B cell (primary cell): ENCODE results near the gene SAA2. TPM values are rescaled to one million over a fixed set of nuclear protein-coding genes. Genes with fewer than 3 reads are reported as not detected.
"Not testable (repeated sequence)": the region's sequence is repeated elsewhere in the genome, so short reads cannot be mapped to it uniquely, and the experiment has no call there.

Source experiments
- ATAC-seq: fragments of 200-7000 bp; cut with Tn5 transposase; one replicate; pipeline ENCODE4 v1.10.0; 2021; ENCODE audit warnings: low read depth, mild to moderate bottlenecking, moderate number of reproducible peaks, moderate library complexity
- CTCF ChIA-PET: fragments of 350-600 bp; sonication (Branson Sonifier 250); formaldehyde crosslinking; loops from one replicate; lab custom pipeline; 2021; ENCODE audit warnings: antibody characterized with exemption, inconsistent platforms; lab: Charles Lee
- POLR2A ChIA-PET: fragments of 350-600 bp; sonication (Branson Sonifier 250); formaldehyde crosslinking; loops from one replicate; lab custom pipeline; 2021; ENCODE audit warnings: antibody characterized with exemption; lab: Charles Lee
- DNase-seq: peaks from one replicate; pipeline ENCODE4 v3.0.0; 2013
- H2AFZ ChIP-seq: 2 replicates; pipeline ENCODE4 v1.6.1; 2012; ENCODE audit warnings: mild to moderate bottlenecking, low read depth, low read length; ENCODE audit not compliant: insufficient read depth, poor library complexity, severe bottlenecking
- H3K27ac ChIP-seq, 2 donors: 1 replicate in 1 of 2; 2 replicates in 1 of 2; pipeline ENCODE4 v1.5.1; 2012 to 2013; ENCODE audit warnings: low read length in 2 of 2, mild to moderate bottlenecking in 2 of 2, moderate library complexity in 1 of 2
- H3K27me3 ChIP-seq, 4 experiments: fragments of 200-600 bp in 1 of 4; sonication (generic) in 1 of 4; replicated peaks in 1 of 4; 1 replicate in 2 of 4; 2 replicates in 2 of 4; pipeline versions ENCODE4 v1.6.1 to v1.7.0; 2013 to 2016; ENCODE audit warnings: low read length in 3 of 4, mild to moderate bottlenecking in 2 of 4, mixed read lengths in 1 of 4, moderate library complexity in 1 of 4; ENCODE audit not compliant: insufficient read depth in 4 of 4, control insufficient read depth in 3 of 4; ENCODE audit errors: control extremely low read depth in 1 of 4
- H3K36me3 ChIP-seq, 2 experiments: replicated peaks in 1 of 2; 1 replicate in 1 of 2; 2 replicates in 1 of 2; pipeline versions ENCODE4 v1.6.1 to v1.7.1; 2013; ENCODE audit warnings: low read length in 1 of 2; ENCODE audit not compliant: insufficient read depth in 2 of 2, control insufficient read depth in 1 of 2; ENCODE audit errors: control extremely low read depth in 1 of 2, extremely low read depth in 1 of 2
- H3K4me1 ChIP-seq, 2 donors: fragments of 200-600 bp in 1 of 2; sonication (generic) in 1 of 2; 1 replicate in 1 of 2; 2 replicates in 1 of 2; pipeline versions ENCODE4 v1.5.1 to v1.6.1; 2013 to 2017; ENCODE audit warnings: low read length in 2 of 2; ENCODE audit not compliant: control insufficient read depth in 2 of 2, insufficient read depth in 2 of 2
- H3K4me2 ChIP-seq: replicated peaks from 2 replicates; pipeline ENCODE3; 2012; ENCODE audit warnings: mild to moderate bottlenecking, low read depth, low read length; ENCODE audit not compliant: poor library complexity, severe bottlenecking
- H3K4me3 ChIP-seq, 5 experiments: fragments of 200-600 bp in 1 of 5; sonication (generic) in 1 of 5; 1 replicate in 3 of 5; 2 replicates in 2 of 5; pipeline versions ENCODE4 v1.5.1 to v1.7.0; 2011 to 2016; ENCODE audit warnings: low read length in 4 of 5, mild to moderate bottlenecking in 4 of 5, low read depth in 2 of 5, control low read depth in 1 of 5, moderate library complexity in 1 of 5; ENCODE audit not compliant: insufficient read depth in 1 of 5; ENCODE audit errors: control extremely low read depth in 1 of 5, extremely low read depth in 1 of 5
- H3K79me2 ChIP-seq: fragments of 200-600 bp; sonication (generic); one replicate; pipeline ENCODE4 v1.6.0; 2016; ENCODE audit warnings: low read length; ENCODE audit not compliant: control insufficient read depth, insufficient read depth
- H3K9ac ChIP-seq: fragments of 200-600 bp; sonication (generic); 2 replicates; pipeline ENCODE4 v1.6.1; 2017; ENCODE audit warnings: mild to moderate bottlenecking, low read length, moderate library complexity
- H3K9me3 ChIP-seq, 3 donors: one replicate each; pipeline versions ENCODE4 v1.6.1 to v1.7.1; 2013; ENCODE audit warnings: low read length in 2 of 3; ENCODE audit not compliant: control insufficient read depth in 2 of 3, insufficient read depth in 1 of 3; ENCODE audit errors: control extremely low read depth in 1 of 3
- H4K20me1 ChIP-seq: 2 replicates; pipeline ENCODE4 v1.6.0; 2012; ENCODE audit warnings: mild to moderate bottlenecking, low read length; ENCODE audit not compliant: insufficient read depth, control insufficient read depth, poor library complexity, severe bottlenecking
- H3K27ac Mint-ChIP-seq: one replicate; pipeline ENCODE4 v1.8.0; 2021; ENCODE audit warnings: mixed read lengths
- H3K27me3 Mint-ChIP-seq: one replicate; pipeline ENCODE4 v1.8.0; 2021; ENCODE audit warnings: mixed read lengths
- H3K4me1 Mint-ChIP-seq: one replicate; pipeline ENCODE4 v1.8.0; 2021; ENCODE audit warnings: mixed read lengths
- H3K4me3 Mint-ChIP-seq: one replicate; pipeline ENCODE4 v1.8.0; 2021; ENCODE audit warnings: mixed read lengths
- H3K9me3 Mint-ChIP-seq: one replicate; pipeline ENCODE4 v1.8.0; 2022; ENCODE audit warnings: mixed read lengths; ENCODE audit not compliant: insufficient read depth
- CTCF ChIP-seq: fragments of 200-600 bp; IDR thresholded peaks from one replicate; pipeline ENCODE4 v1.8.0; 2022; ENCODE audit warnings: antibody characterized with exemption, mild to moderate bottlenecking
- EZH2 ChIP-seq: IDR thresholded peaks from 2 replicates; pipeline ENCODE4 v1.6.1; 2012; ENCODE audit warnings: borderline replicate concordance, low read depth, mild to moderate bottlenecking, moderate library complexity, low read length; ENCODE audit not compliant: insufficient read depth, poor library complexity, severe bottlenecking
- WGBS: methylation state at CpG from one replicate; pipeline ENCODE4 v1.1.5; 2013; ENCODE audit warnings: missing lambda C conversion rate; ENCODE audit not compliant: insufficient coverage; 5-methylcytosine and 5-hydroxymethylcytosine counted together
- intact Hi-C: fragments of 100-400 bp; cut with micrococcal nuclease; formaldehyde crosslinking; loops from one replicate; pipeline ENCODE4 v1.10.0; 2022
- polyA plus RNA-seq: library from polyadenylated mRNA; depleted of rRNA; stranded (reverse); fragments of >200 nt; gene quantifications from 2 replicates; pipeline ENCODE4 v1.2.3, GENCODE V29; 2012
- total RNA-seq, 2 donors: library from RNA; stranded (reverse); fragments of 120-200 nt in 1 of 2; gene quantifications; 1 replicate in 1 of 2; 2 replicates in 1 of 2; pipeline versions ENCODE4 v1.2.3 to v1.2.4, GENCODE V29; 2013 to 2022

Gene SAA2
- total and polyA plus RNA-seq, 2 donors (not counting 1 experiment from before 2014, with no cell fraction given) = not detected

- Histone ChIP-seq H3K27me3 (no peaks in the 10 kb centered on the region), H3K9ac (no peak overlapping the region), H3K27ac (no peak overlapping the region), H4K20me1 (no peaks in the 10 kb centered on the region), H3K4me1 (no peaks in the 10 kb centered on the region), H3K4me3 (no peak overlapping the region), H3K4me2 (no peak overlapping the region), H2AFZ (no peak overlapping the region), H3K9me3 (peaks cover 0 to 4% (median 0%) of the 10 kb centered on the region in 3 donors), H3K79me2 (no peaks in the 10 kb centered on the region), H3K36me3 (no peaks in the 10 kb centered on the region)
- ChIA-PET POLR2A (no interaction called here), CTCF (no interaction called here)
- Mint-ChIP-seq H3K4me1 (peaks cover 7% of the 10 kb centered on the region), H3K4me3 (no peak overlapping the region), H3K27me3 (no peaks in the 10 kb centered on the region), H3K9me3 (no peaks in the 10 kb centered on the region), H3K27ac (no peak overlapping the region)
- WGBS = no CpG with 5 or more reads among the region's 4 CpGs
- no peak for ATAC-seq
- TF ChIP-seq CTCF (no peak), EZH2 (no peak)
- intact Hi-C loops = no loop called here
- no peak for DNase-seq
These were observed 22.7 kb upstream of the SAA2 start for GRCh38 chr11:18271206-18271605.

GRCh38 chr11:18270102-18270501 is 21.6 kb upstream of the SAA2 start:
- no peaks in the 10 kb centered on the region for H4K20me1 ChIP-seq
- ATAC-seq = no peak
- intact Hi-C loops = no loop called here
- no peak overlapping the region for H3K4me3 ChIP-seq
- H3K27ac ChIP-seq = no peak overlapping the region
- no peak overlapping the region for H3K27ac Mint-ChIP-seq
- ChIA-PET CTCF (no interaction called here), POLR2A (no interaction called here)
- no peak for DNase-seq
- no peaks in the 10 kb centered on the region for H3K9me3 Mint-ChIP-seq
- no peak overlapping the region for H3K4me2 ChIP-seq
- H3K4me3 Mint-ChIP-seq = no peak overlapping the region
- H3K36me3 ChIP-seq = no peaks in the 10 kb centered on the region
- no peak for TF ChIP-seq EZH2
- TF ChIP-seq CTCF = no peak
- no peaks in the 10 kb centered on the region for H3K79me2 ChIP-seq
- no peaks in the 10 kb centered on the region for H3K4me1 ChIP-seq
- peaks cover 12% of the 10 kb centered on the region for H3K4me1 Mint-ChIP-seq
- H3K9me3 ChIP-seq = no peaks in the 10 kb centered on the region
- H3K27me3 ChIP-seq = no peaks in the 10 kb centered on the region
- no peaks in the 10 kb centered on the region for H3K27me3 Mint-ChIP-seq
- H2AFZ ChIP-seq = no peak overlapping the region
- H3K9ac ChIP-seq = no peak overlapping the region
- WGBS = 93% methylated on average over 4 of the region's 4 CpGs

GRCh38 chr11:18269252-18269651 is 20.8 kb upstream of the SAA2 start:
- H4K20me1 ChIP-seq, H3K27ac Mint-ChIP-seq, H3K9me3 Mint-ChIP-seq, H3K4me3 Mint-ChIP-seq, H3K27ac ChIP-seq, H3K4me2 ChIP-seq, H3K27me3 ChIP-seq, ATAC-seq, H2AFZ ChIP-seq, H3K79me2 ChIP-seq, intact Hi-C loops, H3K9ac ChIP-seq, H3K4me3 ChIP-seq, H3K9me3 ChIP-seq, H3K4me1 ChIP-seq, CTCF ChIA-PET, DNase-seq, H3K36me3 ChIP-seq, H3K27me3 Mint-ChIP-seq: not testable (repeated sequence)
- H3K4me1 Mint-ChIP-seq = peaks cover 12% of the 10 kb centered on the region
- POLR2A ChIA-PET = interaction anchor here (0.6 kb wide), 1 partner anchor 42 kb away, joined by 4 read pairs; no protein-coding TSS in a partner anchor
- no CpG with 5 or more reads among the region's 5 CpGs for WGBS
